H1 (cell line): ENCODE results near the gene LY6G6D. TPM values are rescaled to one million over a fixed set of nuclear protein-coding genes. Genes with fewer than 3 reads are reported as not detected.

ENCODE experiments used
- BACH1 ChIP-seq: IDR thresholded peaks from 2 replicates; pipeline ENCODE4 v1.6.1; 2012; ENCODE audit warnings: low read length, improper control_type of control experiment
- CTBP2 ChIP-seq: IDR thresholded peaks from 2 replicates; pipeline ENCODE4 v1.7.0; 2011; ENCODE audit warnings: borderline replicate concordance, mild to moderate bottlenecking, moderate library complexity, mixed read lengths, low read length; ENCODE audit not compliant: insufficient read depth, insufficient read length
- E2F6 ChIP-seq: IDR thresholded peaks from 2 replicates; pipeline ENCODE4 v1.6.1; 2012; ENCODE audit warnings: inconsistent platforms
- EZH2 ChIP-seq: fragments of 200-600 bp; sonication (generic); IDR thresholded peaks from 2 replicates; pipeline ENCODE4 v1.7.1; 2012; ENCODE audit warnings: low read depth, mild to moderate bottlenecking, moderate library complexity, low read length, inconsistent platforms; ENCODE audit not compliant: severe bottlenecking
- GTF2F1 ChIP-seq: IDR thresholded peaks from 2 replicates; pipeline ENCODE4 v1.6.1; 2012; ENCODE audit warnings: low read depth, low read length, improper control_type of control experiment, borderline replicate concordance
- HDAC2 ChIP-seq, 2 experiments: fragments of 300-600 bp in 1 of 2; sonication (generic) in 1 of 2; IDR thresholded peaks; 2 replicates each; pipeline ENCODE4 v1.6.1; 2011 to 2012; ENCODE audit warnings: low read depth in 2 of 2, low read length in 2 of 2, mild to moderate bottlenecking in 2 of 2, moderate library complexity in 2 of 2, borderline replicate concordance in 1 of 2, inconsistent platforms in 1 of 2
- JUND ChIP-seq: IDR thresholded peaks from 2 replicates; pipeline ENCODE4 v1.6.1; 2011; ENCODE audit warnings: mild to moderate bottlenecking, improper control_type of control experiment, low read length
- KDM4A ChIP-seq: IDR thresholded peaks from one replicate; pipeline ENCODE4 v1.7.1; 2012; ENCODE audit warnings: low read depth, mild to moderate bottlenecking, moderate library complexity, low read length, inconsistent platforms; ENCODE audit not compliant: severe bottlenecking
- MAFK ChIP-seq: IDR thresholded peaks from 2 replicates; pipeline ENCODE4 v1.6.1; 2012; ENCODE audit warnings: low read depth, mild to moderate bottlenecking, improper control_type of control experiment, low read length
- MAX ChIP-seq: IDR thresholded peaks from 2 replicates; pipeline ENCODE4 v1.6.1; 2012; ENCODE audit warnings: inconsistent platforms
- PHF8 ChIP-seq: fragments of 200-600 bp; sonication (generic); conservative IDR thresholded peaks from 2 replicates; pipeline ENCODE4 v1.7.1; 2012; ENCODE audit warnings: low read depth, mild to moderate bottlenecking, inconsistent platforms, low read length, moderate library complexity
- POU5F1 ChIP-seq: IDR thresholded peaks from 2 replicates; pipeline ENCODE4 v1.6.1; 2011; ENCODE audit warnings: low read depth, mild to moderate bottlenecking, low read length, moderate library complexity
- RAD21 ChIP-seq, 2 experiments: IDR thresholded peaks in 1 of 2; conservative IDR thresholded peaks in 1 of 2; 2 replicates each; pipeline ENCODE4 v1.6.1; 2011; ENCODE audit warnings: low read depth in 2 of 2, low read length in 2 of 2, improper control_type of control experiment in 1 of 2, inconsistent platforms in 1 of 2, mild to moderate bottlenecking in 1 of 2, moderate library complexity in 1 of 2
- RBBP5 ChIP-seq: IDR thresholded peaks from 2 replicates; pipeline ENCODE4 v1.7.1; 2012; ENCODE audit warnings: low read depth, mild to moderate bottlenecking, inconsistent platforms, low read length, moderate library complexity, borderline replicate concordance
- SAP30 ChIP-seq: fragments of 300-600 bp; sonication (generic); IDR thresholded peaks from 2 replicates; pipeline ENCODE4 v1.7.1; 2012; ENCODE audit warnings: low read length, moderate library complexity, mild to moderate bottlenecking, inconsistent platforms; ENCODE audit not compliant: insufficient read depth, insufficient replicate concordance
- SP2 ChIP-seq: IDR thresholded peaks from 2 replicates; pipeline ENCODE4 v1.6.1; 2012; ENCODE audit warnings: mild to moderate bottlenecking, low read length, inconsistent platforms
- SP4 ChIP-seq: IDR thresholded peaks from 2 replicates; pipeline ENCODE4 v1.6.1; 2012; ENCODE audit warnings: low read length, inconsistent platforms
- SRF ChIP-seq: IDR thresholded peaks from 2 replicates; pipeline ENCODE4 v1.6.1; 2011; ENCODE audit warnings: mild to moderate bottlenecking, low read depth, low read length, moderate library complexity
- SUZ12 ChIP-seq: fragments of 200-600 bp; sonication (generic); IDR thresholded peaks from 2 replicates; pipeline ENCODE4 v1.6.1; 2012; ENCODE audit warnings: mild to moderate bottlenecking, inconsistent platforms, low read length, moderate library complexity, mixed read lengths
- TAF7 ChIP-seq: optimal IDR thresholded peaks from 2 replicates; pipeline ENCODE3; 2011; ENCODE audit warnings: low read depth, mild to moderate bottlenecking, inconsistent platforms, low read length, moderate library complexity, borderline replicate concordance
- TBP ChIP-seq: IDR thresholded peaks from 2 replicates; pipeline ENCODE4 v1.6.1; 2011; ENCODE audit warnings: low read depth, low read length, improper control_type of control experiment
- TCF12 ChIP-seq: IDR thresholded peaks from 2 replicates; pipeline ENCODE4 v1.6.1; 2011; ENCODE audit warnings: low read depth, mild to moderate bottlenecking, low read length
- TEAD4 ChIP-seq: IDR thresholded peaks from 2 replicates; pipeline ENCODE4 v1.6.1; 2012; ENCODE audit warnings: low read depth, low read length, inconsistent platforms, mixed read lengths
- ZNF274 ChIP-seq: IDR thresholded peaks from 2 replicates; pipeline ENCODE4 v1.7.0; 2012; ENCODE audit warnings: low read length, borderline replicate concordance; ENCODE audit errors: extremely low read depth
- polyA plus RNA-seq, 7 experiments: library from polyadenylated mRNA; depleted of rRNA in 3 of 7; stranded (reverse) in 5 of 7; unstranded in 2 of 7; fragments of >200 nt in 5 of 7; fragments of 200-250 nt in 2 of 7; gene quantifications; 1 replicate in 5 of 7; 2 replicates in 1 of 7; 4 replicates in 1 of 7; pipeline versions ENCODE4 v1.2.1 to v1.2.3, GENCODE V29; 2011 to 2013; ENCODE audit warnings: missing spikeins in 2 of 7, mixed read lengths in 2 of 7
- total RNA-seq: library from RNA; stranded (reverse); fragmentation: NEBNext Ultra II Directional; extraction: Animal tissue kit (Norgen Biotek cat#: 25700); gene quantifications from 2 replicates; pipeline ENCODE4 v1.2.1, GENCODE V29; 2021

The LY6G6D gene
- total and polyA plus RNA-seq, 2 of the 8 experiments (the other 6 are each of a cell fraction or from before 2014, with no cell fraction given) = 1.8 TPM; not detected in 1

DNA sequence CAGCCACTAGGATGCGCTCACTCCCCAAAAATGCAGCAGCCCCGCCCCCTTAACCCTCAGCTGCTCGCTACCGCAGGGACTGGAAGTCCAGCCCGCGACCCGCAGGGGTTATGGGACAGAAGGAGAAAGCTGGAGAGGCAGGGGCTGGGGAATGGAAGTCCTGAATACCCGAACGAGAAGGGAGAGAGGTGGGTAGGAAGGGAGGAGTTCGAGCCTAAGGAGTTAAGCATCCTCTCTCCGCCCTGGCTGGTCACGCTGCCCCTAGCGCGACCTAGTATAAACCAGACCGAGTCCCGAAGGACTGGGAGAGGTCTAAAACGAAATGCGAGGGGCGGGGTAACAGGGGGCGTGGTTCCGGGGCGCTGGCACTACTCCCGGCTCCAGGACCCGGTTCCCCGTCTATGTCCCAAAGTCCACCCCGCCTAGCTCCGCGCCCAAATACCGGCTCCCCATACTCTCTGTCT lies 14.4 kb downstream of the LY6G6D start (continued):
- TF ChIP-seq CTBP2 (no peak), BACH1 (no peak), RAD21 (IDR thresholded peaks at IDR 0.05 in 1 of 2, conservative IDR thresholded peaks at IDR 0.05 in 1 of 2; ENCODE audit: low read depth in 2 of 2, low read length in 2 of 2) (peak; percentile 83 to 90), SAP30 (peak; percentile 84), PHF8 (peak; percentile 62; the same call in 1 of the 2 replicates), TBP (peak; percentile 51; the same call in 1 of the 2 replicates), GTF2F1 (no peak), E2F6 (no peak), RBBP5 (0 out of 2 replicates have a peak, but pooled peaks have one; percentile 5), EZH2 (no peak), KDM4A (peak; percentile 71), SP4 (no peak), POU5F1 (no peak), TCF12 (no peak), SP2 (no peak), ZNF274 (no peak), SUZ12 (no peak), SRF (no peak), MAFK (no peak), JUND (peak; percentile 77; the same call in 1 of the 2 replicates), TAF7 (peak; percentile 37), TEAD4 (peak; percentile 73), MAX (no peak; the same call in 1 of the 2 replicates), HDAC2 (IDR thresholded peaks at IDR 0.05; ENCODE audit: borderline replicate concordance in 1 of 2, low read depth in 2 of 2, low read length in 2 of 2) (peak in 1 of 2 experiments; percentile 85; a peak in 1 of 4 replicates)
